Lower lobe of right lung (tissue), 2 donors: ENCODE data around the gene VPS37D. TPM values are rescaled to one million over a fixed set of nuclear protein-coding genes. Genes with fewer than 3 reads are reported as not detected.

Source experiments
- ATAC-seq, 2 donors: fragments of 200-7000 bp; cut with Tn5 transposase; one replicate each; pipeline ENCODE4 v1.9.1; 2020 to 2022; ENCODE audit warnings: mild to moderate bottlenecking in 2 of 2, moderate library complexity in 2 of 2
- DNase-seq: peaks from one replicate; pipeline ENCODE4 v3.0.0-alpha.2; 2020
- H3K27ac ChIP-seq: fragments of 200-600 bp; one replicate; pipeline ENCODE4 v1.8.0; 2022
- H3K27me3 ChIP-seq: fragments of 200-600 bp; one replicate; pipeline ENCODE4 v1.8.0; 2022; ENCODE audit warnings: low read depth
- H3K36me3 ChIP-seq: fragments of 200-600 bp; one replicate; pipeline ENCODE4 v1.8.0; 2022; ENCODE audit warnings: mild to moderate bottlenecking
- H3K4me1 ChIP-seq: fragments of 200-600 bp; one replicate; pipeline ENCODE4 v1.8.0; 2022
- H3K4me3 ChIP-seq: fragments of 200-600 bp; one replicate; pipeline ENCODE4 v1.8.0; 2022; ENCODE audit warnings: mild to moderate bottlenecking
- H3K9me3 ChIP-seq: fragments of 200-600 bp; one replicate; pipeline ENCODE4 v1.8.0; 2022
- CTCF ChIP-seq: fragments of 200-600 bp; IDR thresholded peaks from one replicate; pipeline ENCODE4 v1.8.0; 2022; ENCODE audit warnings: antibody characterized with exemption, mild to moderate bottlenecking
- intact Hi-C: fragments of 100-400 bp; cut with DNase I; formaldehyde crosslinking; loops from one replicate; pipeline ENCODE4 v1.11.0; 2022
- total RNA-seq: library from RNA; stranded (reverse); fragmentation: NEBNext Ultra II Directional; extraction: Animal tissue kit (Norgen Biotek cat#: 25700); gene quantifications from one replicate; pipeline ENCODE4 v1.2.1, GENCODE V29; 2021
- donor health status: DM: no; HTN: yes; CAD: no; lungs with severe emphysema.

The VPS37D gene
- total RNA-seq, 1 donor from 2014 or later = 1.3 TPM

- Histone ChIP-seq H3K27me3 (no peaks in the 10 kb centered on the region), H3K4me1 (peaks cover 17% of the 10 kb centered on the region), H3K4me3 (no peak overlapping the region), H3K36me3 (peaks cover 27% of the 10 kb centered on the region), H3K9me3 (no peaks in the 10 kb centered on the region), H3K27ac (no peak overlapping the region)
- DNase-seq = no peak
- no peak for ATAC-seq
- intact Hi-C loops = no loop called here
- TF ChIP-seq CTCF = no peak
Observed at GRCh38 chr7:73702226-73702625, 34.6 kb downstream of the VPS37D start.

GRCh38 chr7:73702665-73703064 is 35.0 kb downstream of the VPS37D start:
- DNase-seq = no peak
- Histone ChIP-seq H3K9me3 (no peaks in the 10 kb centered on the region), H3K27ac (no peak overlapping the region), H3K4me3 (no peak overlapping the region), H3K4me1 (peaks cover 17% of the 10 kb centered on the region), H3K36me3 (peaks cover 22% of the 10 kb centered on the region), H3K27me3 (no peaks in the 10 kb centered on the region)
- intact Hi-C loops = no loop called here
- TF ChIP-seq CTCF = no peak
- ATAC-seq = no peak

DNA sequence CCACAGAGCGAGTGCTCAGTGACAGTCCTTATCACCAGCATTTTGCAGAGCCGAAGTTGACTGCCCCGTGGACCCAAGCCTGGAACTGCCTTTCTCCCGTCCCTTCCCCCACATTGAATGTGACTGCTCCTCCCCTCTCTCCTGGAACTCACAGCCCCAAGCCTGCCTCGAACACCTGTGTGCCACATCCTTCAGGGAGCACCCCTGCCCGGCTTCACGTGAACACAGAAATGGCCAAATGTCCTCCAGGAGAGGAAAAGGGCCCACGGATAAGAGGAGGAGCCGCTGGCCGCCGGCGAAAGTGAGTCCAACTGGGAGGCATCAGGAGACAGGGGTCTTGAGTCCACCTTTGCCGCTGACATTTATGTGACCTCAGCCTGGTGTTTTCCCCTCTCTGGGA is 35.6 kb downstream of the VPS37D start:
- intact Hi-C loops = no loop called here

GRCh38 chr7:73703757-73704639 is 36.4 kb downstream of the VPS37D start:
- intact Hi-C loops = no loop called here
- H3K4me3 ChIP-seq = peak overlapping the region; percentile 25
- DNase-seq (peak; percentile 65), ATAC-seq (peak; percentile 64 to 81)
- no peak for TF ChIP-seq CTCF
- H3K9me3 ChIP-seq = no peaks in the 10 kb centered on the region
- H3K4me1 ChIP-seq = peaks cover 17% of the 10 kb centered on the region
- H3K36me3 ChIP-seq = peaks cover 9% of the 10 kb centered on the region
- no peaks in the 10 kb centered on the region for H3K27me3 ChIP-seq
- H3K27ac ChIP-seq = no peak overlapping the region

More for the DNA sequence above, 35.6 kb downstream of the VPS37D start:
- H3K36me3 ChIP-seq = peaks cover 17% of the 10 kb centered on the region
- no peaks in the 10 kb centered on the region for H3K27me3 ChIP-seq
- no peak for TF ChIP-seq CTCF
- ATAC-seq = no peak
- H3K4me1 ChIP-seq = peaks cover 17% of the 10 kb centered on the region
- H3K9me3 ChIP-seq = no peaks in the 10 kb centered on the region
- H3K4me3 ChIP-seq = no peak overlapping the region
- no peak overlapping the region for H3K27ac ChIP-seq
- DNase-seq = no peak

DNA sequence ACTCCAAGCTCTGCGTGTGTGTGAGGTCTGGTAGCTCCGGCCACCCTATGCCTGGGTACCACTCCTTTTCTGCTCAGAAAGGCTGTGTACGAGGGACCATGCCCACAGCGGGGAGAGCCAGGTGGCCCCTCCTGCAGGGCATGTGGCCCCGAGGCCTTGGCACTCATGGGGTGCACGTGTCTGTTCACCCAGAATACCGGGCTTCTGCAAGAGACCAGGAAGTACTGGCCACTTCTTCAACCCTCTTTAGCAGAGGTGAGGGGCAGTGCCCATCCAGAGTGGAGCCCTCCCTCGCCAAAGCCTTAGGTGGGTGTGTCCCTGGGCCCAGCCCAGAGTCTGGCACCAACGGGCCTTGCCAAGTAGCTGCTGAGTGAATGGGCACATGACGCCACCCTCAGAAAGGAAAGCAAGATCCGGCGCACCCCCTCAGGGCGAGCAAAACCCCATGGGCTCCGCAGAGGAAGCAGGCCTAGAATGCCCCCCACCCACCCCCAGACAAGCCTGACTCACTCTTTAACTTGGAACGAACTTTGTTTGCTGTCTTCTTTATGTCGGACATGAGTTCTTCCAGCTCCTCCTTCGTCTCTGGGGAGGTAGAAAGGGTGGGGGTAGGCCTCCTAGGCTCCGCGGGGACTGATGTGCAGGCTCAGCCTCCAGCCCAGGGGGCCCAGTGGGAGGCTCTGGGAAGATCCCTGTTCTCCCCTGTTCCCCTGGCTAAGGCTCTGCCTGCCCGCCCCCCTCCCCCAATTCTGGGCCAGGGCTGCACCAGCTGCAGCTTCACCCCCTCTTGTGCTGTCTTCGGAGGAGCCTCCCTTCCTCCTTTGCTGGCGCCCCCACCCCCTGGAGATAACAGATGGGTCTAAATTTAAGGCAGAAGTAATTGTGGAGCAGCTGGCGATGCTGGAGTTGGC is 37.3 kb downstream of the VPS37D start:
- peak; percentile 65 for DNase-seq
- peaks cover 17% of the 10 kb centered on the region for H3K4me1 ChIP-seq
- TF ChIP-seq CTCF = no peak
- H3K36me3 ChIP-seq = peaks cover under 1% of the 10 kb centered on the region
- no peaks in the 10 kb centered on the region for H3K27me3 ChIP-seq
- H3K4me3 ChIP-seq = no peak overlapping the region
- H3K9me3 ChIP-seq = no peaks in the 10 kb centered on the region
- intact Hi-C loops = no loop called here
- ATAC-seq = peak; percentile 73 to 77
- H3K27ac ChIP-seq = no peak overlapping the region
